ENCODE data around the gene ADGRA1.

Gene ADGRA1

GRCh38 chr10:133168617-133169031, 80.9 kb downstream of the ADGRA1 start:
- H3K36me3 ChIP-seq (replicated peaks; ENCODE audit: insufficient read depth, low read length): no peaks in the 10 kb centered on the region
- H3K4me2 ChIP-seq (ENCODE audit: low read depth, low read length): no peak overlapping the region
- no peaks in the 10 kb centered on the region for H3K4me1 ChIP-seq (ENCODE audit: low read length)
- no peak overlapping the region for H3K4me3 ChIP-seq (ENCODE audit: low read length)
- no peak overlapping the region for H3K9ac ChIP-seq (ENCODE audit: low read length)
- H3K79me2 ChIP-seq (ENCODE audit: low read length): no peaks in the 10 kb centered on the region
- H2AFZ ChIP-seq (ENCODE audit: low read length): no peak overlapping the region
- peaks cover 71% of the 10 kb centered on the region for H3K27me3 ChIP-seq (replicated peaks; ENCODE audit: insufficient read depth, low read length)
- DNase-seq: no peak
- H4K20me1 ChIP-seq (ENCODE audit: insufficient read depth, low read length): no peaks in the 10 kb centered on the region
- H3K27ac ChIP-seq (ENCODE audit: low read length): no peak overlapping the region
- H3K9me3 ChIP-seq (replicated peaks; ENCODE audit: insufficient read depth, low read length): no peaks in the 10 kb centered on the region
- no peaks in the 10 kb centered on the region for H3F3A ChIP-seq (ENCODE audit: insufficient read depth, low read length)
- no peak for TF ChIP-seq EZH2phosphoT487 (IDR thresholded peaks at IDR 0.05; ENCODE audit: low read length)
- no peak for TF ChIP-seq EZH2 (optimal IDR thresholded peaks at IDR 0.05; ENCODE audit: low read depth, low read length)
- TF ChIP-seq, protein P1, sequence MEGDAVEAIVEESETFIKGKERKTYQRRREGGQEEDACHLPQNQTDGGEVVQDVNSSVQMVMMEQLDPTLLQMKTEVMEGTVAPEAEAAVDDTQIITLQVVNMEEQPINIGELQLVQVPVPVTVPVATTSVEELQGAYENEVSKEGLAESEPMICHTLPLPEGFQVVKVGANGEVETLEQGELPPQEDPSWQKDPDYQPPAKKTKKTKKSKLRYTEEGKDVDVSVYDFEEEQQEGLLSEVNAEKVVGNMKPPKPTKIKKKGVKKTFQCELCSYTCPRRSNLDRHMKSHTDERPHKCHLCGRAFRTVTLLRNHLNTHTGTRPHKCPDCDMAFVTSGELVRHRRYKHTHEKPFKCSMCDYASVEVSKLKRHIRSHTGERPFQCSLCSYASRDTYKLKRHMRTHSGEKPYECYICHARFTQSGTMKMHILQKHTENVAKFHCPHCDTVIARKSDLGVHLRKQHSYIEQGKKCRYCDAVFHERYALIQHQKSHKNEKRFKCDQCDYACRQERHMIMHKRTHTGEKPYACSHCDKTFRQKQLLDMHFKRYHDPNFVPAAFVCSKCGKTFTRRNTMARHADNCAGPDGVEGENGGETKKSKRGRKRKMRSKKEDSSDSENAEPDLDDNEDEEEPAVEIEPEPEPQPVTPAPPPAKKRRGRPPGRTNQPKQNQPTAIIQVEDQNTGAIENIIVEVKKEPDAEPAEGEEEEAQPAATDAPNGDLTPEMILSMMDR (IDR thresholded peaks at IDR 0.05; ENCODE audit: low read length): no peak
- H3K9me2 ChIP-seq (replicated peaks; ENCODE audit: insufficient read depth, low read length): no peaks in the 10 kb centered on the region

GRCh38 chr10:133169173-133169947, 81.6 kb downstream of the ADGRA1 start:
- Histone ChIP-seq H3K27me3 (replicated peaks; ENCODE audit: insufficient read depth, low read length) (peaks cover 75% of the 10 kb centered on the region), H3F3A (ENCODE audit: insufficient read depth, low read length) (no peaks in the 10 kb centered on the region), H4K20me1 (ENCODE audit: insufficient read depth, low read length) (no peaks in the 10 kb centered on the region), H3K9me3 (replicated peaks; ENCODE audit: insufficient read depth, low read length) (no peaks in the 10 kb centered on the region), H3K27ac (ENCODE audit: low read length) (no peak overlapping the region), H3K79me2 (ENCODE audit: low read length) (no peaks in the 10 kb centered on the region), H3K9me2 (replicated peaks; ENCODE audit: insufficient read depth, low read length) (no peaks in the 10 kb centered on the region), H3K4me3 (ENCODE audit: low read length) (no peak overlapping the region), H3K4me1 (ENCODE audit: low read length) (no peaks in the 10 kb centered on the region), H3K36me3 (replicated peaks; ENCODE audit: insufficient read depth, low read length) (no peaks in the 10 kb centered on the region), H3K4me2 (ENCODE audit: low read depth, low read length) (no peak overlapping the region), H2AFZ (ENCODE audit: low read length) (no peak overlapping the region), H3K9ac (ENCODE audit: low read length) (no peak overlapping the region)
- DNase-seq: no peak
- no peak for TF ChIP-seq EZH2 (optimal IDR thresholded peaks at IDR 0.05; ENCODE audit: low read depth, low read length)
- TF ChIP-seq EZH2phosphoT487 (IDR thresholded peaks at IDR 0.05; ENCODE audit: low read length): no peak
- TF ChIP-seq, protein P1 (IDR thresholded peaks at IDR 0.05; ENCODE audit: low read length): no peak

- H4K20me1 ChIP-seq (ENCODE audit: insufficient read depth, low read length): no peaks in the 10 kb centered on the region
- no peaks in the 10 kb centered on the region for H3K79me2 ChIP-seq (ENCODE audit: low read length)
- no peak for TF ChIP-seq EZH2phosphoT487 (IDR thresholded peaks at IDR 0.05; ENCODE audit: low read length)
- H3K9ac ChIP-seq (ENCODE audit: low read length): no peak overlapping the region
- DNase-seq: no peak
- H3K36me3 ChIP-seq (replicated peaks; ENCODE audit: insufficient read depth, low read length): no peaks in the 10 kb centered on the region
- no peak overlapping the region for H3K4me2 ChIP-seq (ENCODE audit: low read depth, low read length)
- no peak overlapping the region for H3K4me3 ChIP-seq (ENCODE audit: low read length)
- H2AFZ ChIP-seq (ENCODE audit: low read length): no peak overlapping the region
- H3K27me3 ChIP-seq (replicated peaks; ENCODE audit: insufficient read depth, low read length): peaks cover 75% of the 10 kb centered on the region
- no peaks in the 10 kb centered on the region for H3F3A ChIP-seq (ENCODE audit: insufficient read depth, low read length)
- no peaks in the 10 kb centered on the region for H3K9me3 ChIP-seq (replicated peaks; ENCODE audit: insufficient read depth, low read length)
- H3K4me1 ChIP-seq (ENCODE audit: low read length): no peaks in the 10 kb centered on the region
- no peak overlapping the region for H3K27ac ChIP-seq (ENCODE audit: low read length)
- H3K9me2 ChIP-seq (replicated peaks; ENCODE audit: insufficient read depth, low read length): no peaks in the 10 kb centered on the region
Measured at GRCh38 chr10:133170092-133170491, 82.4 kb downstream of the ADGRA1 start.

Measured in MM.1S (cell line).